ENCODE data around the gene EIF4B. TPM values are rescaled to one million over a fixed set of nuclear protein-coding genes. Genes with fewer than 3 reads are reported as not detected.

The EIF4B gene
- total RNA-seq, 2 experiments from 2014 or later: 704 to 720 TPM

DNA sequence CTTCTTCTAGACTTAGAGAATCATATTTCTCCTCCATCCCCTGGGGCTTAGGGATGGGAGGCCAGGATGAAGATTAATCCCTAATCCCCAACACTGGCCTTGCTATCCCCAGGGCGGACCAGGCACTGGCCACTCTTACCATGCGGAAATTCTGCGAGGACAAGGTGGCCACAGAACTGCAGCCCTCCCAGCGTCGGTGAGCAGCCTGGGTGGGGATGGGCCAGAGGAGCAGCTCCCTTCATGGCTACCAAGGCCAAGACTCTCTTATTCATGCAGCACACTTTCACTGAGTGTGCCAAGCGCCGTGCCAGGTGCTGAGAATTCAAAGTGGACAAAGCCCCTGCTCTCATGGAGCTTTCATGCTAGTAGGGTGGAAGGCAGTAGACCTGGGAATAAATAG is 50.6 kb downstream of the EIF4B start:
- H3K4me3 Mint-ChIP-seq: no peak overlapping the region
- H3K27me3 Mint-ChIP-seq: no peaks in the 10 kb centered on the region
- H3K4me1 Mint-ChIP-seq: peaks cover 5% of the 10 kb centered on the region
- no peak for DNase-seq
- no peaks in the 10 kb centered on the region for H3K9me3 Mint-ChIP-seq
- no peak overlapping the region for H3K27ac Mint-ChIP-seq
- H3K36me3 Mint-ChIP-seq: no peaks in the 10 kb centered on the region

DNA sequence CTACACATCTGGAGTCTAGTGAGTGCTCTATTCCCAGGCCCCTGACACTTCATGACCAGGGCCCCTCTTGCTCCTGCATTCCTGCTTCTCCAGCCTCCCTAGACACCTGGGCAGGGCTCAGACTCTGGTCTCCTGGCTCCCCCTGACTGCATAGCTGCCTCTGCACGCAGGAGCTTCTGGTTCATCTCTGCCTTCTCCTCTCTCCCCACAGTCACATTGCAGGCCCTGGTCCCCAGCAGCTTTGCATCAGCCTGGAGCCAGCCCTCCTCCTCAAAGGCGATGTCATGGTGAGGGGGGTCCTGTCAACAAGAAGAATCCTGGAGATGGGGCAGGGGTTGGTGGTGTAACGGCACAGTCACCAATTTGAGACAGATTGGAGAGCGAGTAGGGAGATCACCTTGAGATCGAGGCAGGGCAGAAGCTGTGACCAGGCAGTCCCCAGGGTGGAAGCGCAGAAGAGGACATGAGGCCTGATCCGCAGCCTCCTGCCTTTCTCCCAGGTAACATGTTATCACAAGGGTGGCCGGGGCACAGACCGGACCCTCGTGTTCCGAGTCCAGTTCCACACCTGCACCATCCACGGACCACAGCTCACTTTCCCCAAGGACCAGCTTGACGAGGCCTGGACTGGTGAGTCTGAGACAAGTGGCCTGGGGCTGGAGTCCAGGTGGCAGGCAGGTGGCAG is 51.7 kb downstream of the EIF4B start:
- Mint-ChIP-seq H3K27ac (no peak overlapping the region), H3K36me3 (no peaks in the 10 kb centered on the region), H3K9me3 (no peaks in the 10 kb centered on the region), H3K4me1 (peaks cover 5% of the 10 kb centered on the region), H3K27me3 (no peaks in the 10 kb centered on the region), H3K4me3 (no peak overlapping the region)
- DNase-seq: no peak

DNA sequence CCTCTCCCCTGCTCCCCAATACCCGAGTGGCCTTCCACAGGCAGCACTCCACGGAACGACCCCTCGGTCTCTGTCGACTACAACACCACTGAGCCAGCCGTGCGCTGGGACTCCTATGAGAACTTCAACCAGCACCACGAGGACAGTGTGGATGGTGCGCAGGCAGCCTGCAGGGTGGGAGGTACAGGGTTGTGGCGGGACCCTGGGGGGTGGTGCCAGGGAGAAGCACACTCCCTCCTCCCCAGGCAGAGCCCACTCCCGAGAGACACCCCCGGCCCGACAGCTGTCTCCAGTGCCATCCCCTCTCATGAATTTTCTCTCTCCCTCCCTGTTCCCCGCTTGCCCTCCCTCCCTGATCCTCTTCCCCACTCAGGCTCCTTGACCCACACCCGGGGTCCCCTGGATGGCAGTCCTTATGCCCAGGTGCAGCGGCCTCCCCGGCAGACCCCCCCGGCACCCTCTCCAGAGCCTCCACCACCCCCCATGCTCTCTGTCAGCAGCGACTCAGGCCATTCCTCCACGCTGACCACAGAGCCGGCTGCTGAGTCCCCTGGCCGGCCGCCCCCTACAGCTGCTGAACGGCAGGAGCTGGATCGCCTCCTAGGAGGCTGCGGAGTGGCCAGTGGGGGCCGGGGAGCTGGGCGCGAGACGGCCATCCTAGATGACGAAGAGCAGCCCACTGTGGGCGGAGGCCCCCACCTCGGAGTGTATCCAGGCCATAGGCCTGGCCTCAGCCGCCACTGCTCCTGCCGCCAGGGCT is 52.6 kb downstream of the EIF4B start:
- H3K27me3 Mint-ChIP-seq: no peaks in the 10 kb centered on the region
- no peak overlapping the region for H3K4me3 Mint-ChIP-seq
- DNase-seq: no peak
- no peaks in the 10 kb centered on the region for H3K9me3 Mint-ChIP-seq
- no peak overlapping the region for H3K27ac Mint-ChIP-seq
- H3K4me1 Mint-ChIP-seq: peaks cover 5% of the 10 kb centered on the region
- H3K36me3 Mint-ChIP-seq: no peaks in the 10 kb centered on the region

DNA sequence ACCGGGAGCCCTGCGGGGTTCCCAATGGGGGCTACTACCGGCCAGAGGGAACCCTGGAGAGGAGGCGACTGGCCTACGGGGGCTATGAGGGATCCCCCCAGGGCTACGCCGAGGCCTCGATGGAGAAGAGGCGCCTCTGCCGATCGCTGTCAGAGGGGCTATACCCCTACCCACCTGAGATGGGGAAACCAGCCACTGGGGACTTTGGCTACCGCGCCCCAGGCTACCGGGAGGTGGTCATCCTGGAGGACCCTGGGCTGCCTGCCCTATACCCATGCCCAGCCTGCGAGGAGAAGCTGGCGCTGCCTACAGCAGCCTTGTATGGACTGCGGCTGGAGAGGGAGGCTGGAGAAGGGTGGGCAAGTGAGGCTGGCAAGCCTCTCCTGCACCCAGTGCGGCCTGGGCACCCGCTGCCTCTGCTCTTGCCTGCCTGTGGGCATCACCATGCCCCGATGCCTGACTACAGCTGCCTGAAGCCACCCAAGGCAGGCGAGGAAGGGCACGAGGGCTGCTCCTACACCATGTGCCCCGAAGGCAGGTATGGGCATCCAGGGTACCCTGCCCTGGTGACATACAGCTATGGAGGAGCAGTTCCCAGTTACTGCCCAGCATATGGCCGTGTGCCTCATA is 53.3 kb downstream of the EIF4B start:
- Mint-ChIP-seq H3K9me3 (no peaks in the 10 kb centered on the region), H3K27me3 (no peaks in the 10 kb centered on the region), H3K4me1 (no peaks in the 10 kb centered on the region), H3K4me3 (no peak overlapping the region), H3K36me3 (no peaks in the 10 kb centered on the region), H3K27ac (no peak overlapping the region)
- no peak for DNase-seq

DNA sequence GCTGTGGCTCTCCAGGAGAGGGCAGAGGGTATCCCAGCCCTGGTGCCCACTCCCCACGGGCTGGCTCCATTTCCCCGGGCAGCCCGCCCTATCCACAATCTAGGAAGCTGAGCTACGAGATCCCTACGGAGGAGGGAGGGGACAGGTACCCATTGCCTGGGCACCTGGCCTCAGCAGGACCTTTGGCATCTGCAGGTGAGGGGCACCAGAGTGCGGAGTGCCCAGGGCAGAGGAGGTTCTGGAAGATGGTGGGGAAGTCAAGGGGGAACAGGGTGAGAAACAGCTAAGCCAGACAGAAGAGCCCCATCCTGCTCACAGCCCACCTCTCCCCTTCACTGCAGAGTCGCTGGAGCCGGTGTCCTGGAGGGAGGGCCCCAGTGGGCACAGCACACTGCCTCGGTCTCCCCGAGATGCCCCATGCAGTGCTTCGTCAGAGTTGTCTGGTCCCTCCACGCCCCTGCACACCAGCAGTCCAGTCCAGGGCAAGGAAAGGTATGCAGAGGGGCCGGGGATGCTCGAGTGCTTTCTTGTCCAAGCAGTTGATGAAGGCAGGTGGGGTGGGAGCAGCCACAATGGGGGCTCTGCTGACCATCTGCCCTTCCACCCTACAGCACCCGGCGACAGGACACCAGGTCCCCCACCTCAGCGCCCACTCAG is 53.9 kb downstream of the EIF4B start:
- Mint-ChIP-seq H3K4me3 (no peak overlapping the region), H3K27me3 (no peaks in the 10 kb centered on the region), H3K27ac (no peak overlapping the region), H3K9me3 (no peaks in the 10 kb centered on the region), H3K36me3 (peaks cover 2% of the 10 kb centered on the region), H3K4me1 (no peaks in the 10 kb centered on the region)
- no peak for DNase-seq

DNA sequence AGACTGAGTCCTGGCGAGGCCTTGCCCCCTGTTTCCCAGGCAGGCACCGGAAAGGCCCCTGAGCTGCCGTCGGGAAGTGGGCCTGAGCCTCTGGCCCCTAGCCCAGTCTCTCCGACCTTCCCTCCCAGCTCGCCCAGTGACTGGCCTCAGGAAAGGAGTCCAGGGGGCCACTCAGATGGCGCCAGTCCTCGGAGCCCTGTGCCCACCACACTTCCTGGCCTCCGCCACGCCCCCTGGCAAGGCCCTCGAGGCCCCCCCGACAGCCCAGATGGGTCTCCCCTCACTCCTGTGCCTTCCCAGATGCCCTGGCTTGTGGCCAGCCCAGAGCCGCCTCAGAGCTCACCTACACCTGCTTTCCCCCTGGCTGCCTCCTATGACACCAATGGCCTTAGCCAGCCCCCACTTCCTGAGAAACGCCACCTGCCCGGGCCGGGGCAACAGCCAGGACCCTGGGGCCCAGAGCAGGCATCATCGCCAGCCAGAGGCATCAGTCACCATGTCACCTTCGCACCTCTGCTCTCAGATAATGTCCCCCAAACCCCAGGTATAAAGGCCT is 54.5 kb downstream of the EIF4B start:
- Mint-ChIP-seq H3K36me3 (peaks cover 3% of the 10 kb centered on the region), H3K4me1 (peaks cover under 1% of the 10 kb centered on the region), H3K4me3 (no peak overlapping the region), H3K27me3 (no peaks in the 10 kb centered on the region), H3K27ac (no peak overlapping the region), H3K9me3 (no peaks in the 10 kb centered on the region)
- no peak for DNase-seq

DNA sequence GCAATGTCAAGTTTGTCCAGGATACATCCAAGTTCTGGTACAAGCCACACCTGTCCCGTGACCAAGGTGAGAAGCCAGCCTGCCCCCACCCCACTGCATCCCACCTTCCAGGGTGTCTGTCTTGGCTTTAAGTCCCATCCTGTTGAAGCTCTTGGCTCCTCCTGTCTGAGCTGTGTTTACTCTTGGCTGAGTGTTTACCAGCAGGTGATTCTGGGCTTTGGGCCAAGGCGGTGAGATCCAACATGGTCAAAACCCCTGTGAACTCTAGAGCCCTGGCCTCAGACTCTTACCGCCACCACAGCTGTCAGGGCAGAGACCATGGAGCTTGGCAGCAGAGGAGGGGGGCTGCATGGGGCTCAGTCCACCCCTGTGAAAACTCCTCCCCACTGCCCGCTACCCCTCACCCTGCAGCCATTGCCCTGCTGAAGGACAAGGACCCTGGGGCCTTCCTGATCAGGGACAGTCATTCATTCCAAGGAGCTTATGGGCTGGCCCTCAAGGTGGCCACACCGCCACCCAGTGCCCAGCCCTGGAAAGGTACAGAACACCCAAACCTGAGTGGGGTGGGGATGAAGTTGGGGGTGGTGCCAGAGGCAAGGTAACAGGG is 55.3 kb downstream of the EIF4B start:
- no peaks in the 10 kb centered on the region for H3K9me3 Mint-ChIP-seq
- H3K4me3 Mint-ChIP-seq: no peak overlapping the region
- H3K4me1 Mint-ChIP-seq: peaks cover 3% of the 10 kb centered on the region
- H3K27me3 Mint-ChIP-seq: no peaks in the 10 kb centered on the region
- DNase-seq: no peak
- H3K36me3 Mint-ChIP-seq: peaks cover 10% of the 10 kb centered on the region
- H3K27ac Mint-ChIP-seq: no peak overlapping the region

GRCh38 chr12:53062011-53062961 is 56.0 kb downstream of the EIF4B start:
- Mint-ChIP-seq H3K9me3 (no peaks in the 10 kb centered on the region), H3K4me1 (peaks cover 3% of the 10 kb centered on the region), H3K27me3 (no peaks in the 10 kb centered on the region), H3K27ac (no peak overlapping the region), H3K4me3 (no peak overlapping the region), H3K36me3 (peaks cover 12% of the 10 kb centered on the region)
- no peak for DNase-seq

DNA sequence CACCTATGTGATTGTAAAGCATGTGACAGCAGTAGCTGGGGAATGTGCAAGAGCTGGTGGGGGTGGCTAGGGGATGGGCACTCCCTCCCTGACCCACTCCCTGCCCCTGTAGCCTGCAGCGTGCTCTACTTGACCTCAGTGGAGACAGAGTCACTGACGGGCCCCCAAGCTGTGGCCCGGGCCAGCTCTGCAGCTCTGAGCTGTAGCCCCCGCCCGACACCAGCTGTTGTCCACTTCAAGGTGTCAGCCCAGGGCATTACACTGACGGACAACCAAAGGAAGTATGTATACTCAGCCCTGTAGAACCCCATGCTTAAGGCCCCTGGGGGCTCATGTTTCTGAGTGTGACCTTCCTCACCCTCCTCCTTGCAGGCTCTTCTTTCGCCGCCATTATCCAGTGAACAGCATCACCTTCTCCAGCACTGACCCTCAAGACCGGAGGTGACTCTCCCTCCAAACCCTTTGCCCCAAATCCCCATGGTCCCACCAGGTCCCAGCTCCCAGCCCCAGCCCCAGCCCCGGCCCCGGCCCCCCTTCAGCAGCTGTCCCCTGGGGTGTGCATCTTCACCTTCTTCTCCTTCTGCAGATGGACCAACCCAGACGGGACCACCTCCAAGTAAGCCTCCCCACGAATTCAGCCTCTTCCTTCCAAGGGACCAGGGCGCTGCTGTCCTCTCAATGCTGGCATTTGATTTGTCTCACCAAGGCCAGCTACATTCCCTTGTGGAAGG is 56.9 kb downstream of the EIF4B start:
- no peak overlapping the region for H3K4me3 Mint-ChIP-seq
- no peaks in the 10 kb centered on the region for H3K9me3 Mint-ChIP-seq
- no peak for DNase-seq
- H3K36me3 Mint-ChIP-seq: peaks cover 12% of the 10 kb centered on the region
- peaks cover 3% of the 10 kb centered on the region for H3K4me1 Mint-ChIP-seq
- H3K27ac Mint-ChIP-seq: no peak overlapping the region
- H3K27me3 Mint-ChIP-seq: no peaks in the 10 kb centered on the region

GRCh38 chr12:53063708-53064612 is 57.7 kb downstream of the EIF4B start:
- DNase-seq: no peak
- Mint-ChIP-seq H3K27me3 (no peaks in the 10 kb centered on the region), H3K4me3 (no peak overlapping the region), H3K4me1 (peaks cover 3% of the 10 kb centered on the region), H3K9me3 (no peaks in the 10 kb centered on the region), H3K27ac (no peak overlapping the region), H3K36me3 (peaks cover 12% of the 10 kb centered on the region)

GRCh38 chr12:53064613-53065436 is 58.6 kb downstream of the EIF4B start:
- H3K4me1 Mint-ChIP-seq: peaks cover 3% of the 10 kb centered on the region
- H3K27me3 Mint-ChIP-seq: no peaks in the 10 kb centered on the region
- no peak overlapping the region for H3K4me3 Mint-ChIP-seq
- H3K27ac Mint-ChIP-seq: no peak overlapping the region
- peaks cover 12% of the 10 kb centered on the region for H3K36me3 Mint-ChIP-seq
- H3K9me3 Mint-ChIP-seq: no peaks in the 10 kb centered on the region
- DNase-seq: no peak

DNA sequence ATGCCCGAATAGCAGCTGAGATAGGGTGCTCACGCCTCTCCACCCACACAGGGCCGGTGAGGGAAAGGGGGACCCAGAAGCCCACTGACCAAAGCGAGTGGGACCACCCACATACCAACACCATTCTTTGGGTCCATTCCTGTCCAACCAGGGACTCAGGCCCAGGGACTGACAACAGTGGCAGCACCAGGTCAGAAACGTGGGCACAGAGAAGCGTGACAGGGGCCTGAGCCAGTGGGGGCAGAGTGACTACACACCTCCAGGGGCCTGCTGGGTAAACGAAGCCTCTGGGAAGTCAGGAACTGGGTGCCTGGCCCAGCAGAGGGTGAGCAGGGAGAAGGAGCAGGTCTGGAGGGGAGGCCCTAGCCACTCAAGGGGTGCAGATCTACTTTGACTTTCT is 59.2 kb downstream of the EIF4B start:
- no peak for DNase-seq
- Mint-ChIP-seq H3K36me3 (peaks cover 16% of the 10 kb centered on the region), H3K27ac (no peak overlapping the region), H3K27me3 (no peaks in the 10 kb centered on the region), H3K9me3 (no peaks in the 10 kb centered on the region), H3K4me1 (peaks cover 3% of the 10 kb centered on the region), H3K4me3 (no peak overlapping the region)
